GM04503 (cell line): Measurements from ENCODE around the gene GSK3B.
"Not testable (repeated sequence)": the region's sequence is repeated elsewhere in the genome, so short reads cannot be mapped to it uniquely, and the experiment has no call there.

ENCODE experiments used
- DNase-seq: peaks from one replicate; pipeline ENCODE4 v3.0.0-alpha.2; 2012; ENCODE audit warnings: low read depth

Gene GSK3B

GRCh38 chr3:120053647-120054046, 40.6 kb downstream of the GSK3B start:
- not testable (repeated sequence) for DNase-seq

DNA sequence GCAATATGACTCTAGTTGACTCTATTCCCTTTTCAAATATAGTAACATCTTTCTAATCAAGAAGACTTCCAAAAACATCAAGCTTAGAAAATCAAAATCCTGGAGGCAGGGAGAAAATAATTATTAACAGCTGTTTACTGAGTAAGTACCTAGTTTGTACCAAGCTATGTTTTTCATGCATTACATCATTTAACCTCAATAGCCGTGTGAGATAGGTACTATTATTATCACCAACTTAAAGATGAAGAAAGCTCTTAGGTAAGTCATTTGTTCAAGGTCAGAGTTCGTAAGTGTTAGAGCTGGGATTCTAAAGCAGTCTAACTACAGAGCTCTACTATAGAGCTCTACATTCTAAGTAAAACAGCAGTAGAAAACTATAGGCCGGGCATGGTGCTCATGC, 41.6 kb downstream of the GSK3B start:
- no peak for DNase-seq

- no peak for DNase-seq
Measured at GRCh38 chr3:120052225-120052624, 42.0 kb downstream of the GSK3B start.

DNA sequence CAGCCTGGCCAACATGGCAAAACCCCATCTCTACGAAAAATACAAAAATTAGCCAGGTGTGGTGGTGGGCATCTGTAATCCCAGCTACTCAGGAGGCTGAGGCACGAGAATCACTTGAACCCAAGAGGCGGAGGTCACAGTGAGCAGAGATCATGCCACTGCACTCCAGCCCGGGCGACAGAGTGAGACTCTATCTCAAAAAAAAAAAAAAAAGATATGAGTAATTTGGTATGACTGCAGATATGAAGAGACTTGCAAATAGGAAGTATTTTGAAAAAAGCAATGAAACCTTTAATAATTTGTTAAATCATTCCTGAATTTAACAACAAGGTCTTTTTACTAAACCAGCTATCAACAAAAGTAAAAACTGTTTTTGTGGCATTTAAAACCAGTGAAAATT, 42.7 kb downstream of the GSK3B start:
- not testable (repeated sequence) for DNase-seq

DNA sequence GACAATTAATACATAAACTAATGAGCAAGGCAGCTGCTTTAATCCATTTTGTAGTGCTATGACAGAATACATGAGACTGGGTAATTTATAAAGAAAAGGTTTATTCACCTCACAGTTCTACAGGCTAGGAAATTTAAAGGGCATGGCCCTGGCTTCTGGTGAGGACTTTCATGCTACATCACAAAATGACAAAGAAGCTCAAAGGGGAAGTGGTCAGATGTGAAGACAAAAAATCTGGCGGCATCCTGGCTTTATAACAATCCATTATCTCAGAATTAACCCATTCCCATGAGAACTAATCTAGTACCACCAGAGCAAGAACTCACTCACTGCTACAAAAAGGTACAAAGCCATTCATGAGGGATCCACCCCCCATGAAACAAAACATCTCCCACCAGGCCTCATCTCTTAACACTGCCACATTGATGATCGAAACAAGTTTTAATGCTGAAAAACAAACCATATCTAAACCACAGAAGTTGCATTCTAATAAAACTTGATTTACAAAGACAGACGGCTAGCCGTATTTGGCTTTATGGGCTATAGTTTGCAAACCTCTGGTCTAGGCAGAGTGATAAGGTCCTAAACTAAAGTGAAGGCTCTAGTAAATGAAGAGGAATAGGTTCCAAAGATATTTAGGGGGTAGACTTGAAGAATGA, 44.2 kb downstream of the GSK3B start:
- no peak for DNase-seq

DNA sequence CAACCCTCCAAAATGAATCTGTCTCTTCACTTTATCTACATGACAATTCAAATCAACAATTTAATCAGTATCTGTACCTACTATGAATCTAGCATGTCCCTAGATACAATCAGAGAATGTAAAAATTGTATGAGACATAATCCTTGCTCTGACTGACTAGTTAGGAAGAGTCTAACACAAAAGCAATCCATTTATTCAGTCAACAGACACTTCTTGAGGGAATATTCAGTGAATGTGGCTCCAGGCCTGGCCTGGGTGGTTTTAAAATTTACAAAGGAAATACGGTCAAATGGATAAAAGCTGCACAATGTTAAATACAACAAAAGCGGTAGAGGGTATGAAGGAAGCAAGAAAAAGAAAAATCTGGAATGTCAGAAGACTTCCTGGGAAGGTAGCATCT, 45.2 kb downstream of the GSK3B start:
- no peak for DNase-seq

GRCh38 chr3:120048355-120049041, 45.7 kb downstream of the GSK3B start:
- no peak for DNase-seq

- DNase-seq, result no peak
Measured at GRCh38 chr3:120047686-120048085, 46.6 kb downstream of the GSK3B start.

- no peak for DNase-seq
Measured at GRCh38 chr3:120040813-120041377, 53.4 kb downstream of the GSK3B start.

GRCh38 chr3:120039642-120040610, 54.3 kb downstream of the GSK3B start:
- DNase-seq, result no peak

- no peak for DNase-seq
Measured at GRCh38 chr3:120033596-120033995, 60.7 kb downstream of the GSK3B start.

- no peak for DNase-seq
Measured at GRCh38 chr3:120031561-120031960, 62.7 kb downstream of the GSK3B start.

- DNase-seq, result no peak
Measured at GRCh38 chr3:120029749-120030148, 64.5 kb downstream of the GSK3B start.

- DNase-seq, result no peak
Measured at GRCh38 chr3:120028271-120029047, 65.8 kb downstream of the GSK3B start.

- no peak for DNase-seq
Measured at GRCh38 chr3:120027226-120027625, 67.0 kb downstream of the GSK3B start.

- no peak for DNase-seq
Measured at GRCh38 chr3:120025520-120025919, 68.7 kb downstream of the GSK3B start.

- no peak for DNase-seq
Measured at GRCh38 chr3:120024103-120024502, 70.1 kb downstream of the GSK3B start.

DNA sequence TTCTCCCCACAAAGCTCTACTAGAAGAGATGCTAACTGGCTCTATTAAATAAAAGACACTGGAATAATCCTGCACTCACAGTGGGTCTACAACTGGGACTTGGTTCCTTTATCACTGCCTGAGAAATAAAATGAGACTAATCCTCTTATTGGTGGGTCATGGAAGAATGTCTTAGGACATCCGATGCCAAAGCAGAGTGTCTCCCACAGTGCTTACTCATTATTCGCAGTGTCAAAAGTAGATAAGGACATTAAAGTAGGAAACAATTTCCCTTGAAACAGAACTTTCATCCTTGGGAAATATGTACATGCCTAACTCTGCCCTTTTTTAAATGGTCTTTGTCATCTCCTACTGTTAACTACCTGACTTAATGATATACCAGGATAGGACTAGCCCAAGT, 71.5 kb downstream of the GSK3B start:
- no peak for DNase-seq

- DNase-seq, result peak; percentile 11
Measured at GRCh38 chr3:120021523-120021922, 72.7 kb downstream of the GSK3B start.

- DNase-seq, result no peak
Measured at GRCh38 chr3:120018299-120018698, 75.9 kb downstream of the GSK3B start.

- no peak for DNase-seq
Measured at GRCh38 chr3:120017692-120018091, 76.6 kb downstream of the GSK3B start.

- DNase-seq, result no peak
Measured at GRCh38 chr3:120013481-120013880, 80.8 kb downstream of the GSK3B start.
